Neural progenitor cell (in vitro differentiated cells): ENCODE measurements around the gene SHROOM2.

Experiments
- CTCF ChIP-seq: fragments of 200-600 bp; sonication (generic); IDR thresholded peaks from 2 replicates; pipeline ENCODE4 v1.5.1; 2017; ENCODE audit warnings: antibody characterized with exemption, mild to moderate bottlenecking
- EZH2 ChIP-seq: fragments of 200-600 bp; sonication (generic); IDR thresholded peaks from 2 replicates; pipeline ENCODE4 v1.6.1; 2017; ENCODE audit warnings: antibody characterized with exemption, mild to moderate bottlenecking, moderate library complexity

GRCh38 chrX:9821572-9821971 lies 35.3 kb downstream of the SHROOM2 start:
- TF ChIP-seq CTCF, result no peak
- TF ChIP-seq EZH2, result no peak
